K562 (cell line): Measurements from ENCODE around the gene UNC13A.

Experiments used
- CBX8 ChIP-seq: fragments of 200-600 bp; sonication (generic); IDR thresholded peaks from 2 replicates; pipeline ENCODE4 v1.6.1; 2012; ENCODE audit warnings: borderline replicate concordance, mixed run types, low read depth, mild to moderate bottlenecking, moderate library complexity, mixed read lengths, low read length, control low read depth, inconsistent platforms; ENCODE audit not compliant: poor library complexity, severe bottlenecking; ENCODE audit errors: extremely low read depth
- CTCF ChIP-seq, 3 experiments: IDR thresholded peaks in 2 of 3; conservative IDR thresholded peaks in 1 of 3; 2 replicates each; pipeline ENCODE4 v1.5.1; 2011 to 2012; ENCODE audit warnings: low read length in 3 of 3, mild to moderate bottlenecking in 3 of 3, control low read depth in 2 of 3, improper control_type of control experiment in 1 of 3, inconsistent platforms in 1 of 3, low read depth in 1 of 3, mixed read lengths in 1 of 3, moderate library complexity in 1 of 3; ENCODE audit not compliant: insufficient read depth in 2 of 3
- MBD2 ChIP-seq: sonication (generic); IDR thresholded peaks from 2 replicates; pipeline ENCODE4 v1.6.1; 2016; ENCODE audit warnings: low read depth, borderline replicate concordance
- RBM17 ChIP-seq: fragments of 200-400 bp; formaldehyde crosslinking; IDR thresholded peaks from 2 replicates; pipeline ENCODE4 v1.6.1; 2017; ENCODE audit warnings: low read depth, mild to moderate bottlenecking, low read length, borderline replicate concordance
- ZNF23 ChIP-seq: fragments of 250-450 bp; sonication (Bioruptor Pico); IDR thresholded peaks from 2 replicates; pipeline ENCODE4 v1.4.0; 2020; ENCODE audit warnings: mild to moderate bottlenecking
- ZNF668 ChIP-seq: fragments of 250-450 bp; sonication (Bioruptor Pico); IDR thresholded peaks from 2 replicates; pipeline ENCODE4 v1.8.0; 2022; ENCODE audit warnings: mild to moderate bottlenecking, inconsistent platforms
- TF ChIP-seq, protein P1 (sequence below): fragments of 150-350 bp; conservative IDR thresholded peaks from 2 replicates; pipeline ENCODE4 v1.6.1; 2014; ENCODE audit warnings: low read length

DNA sequence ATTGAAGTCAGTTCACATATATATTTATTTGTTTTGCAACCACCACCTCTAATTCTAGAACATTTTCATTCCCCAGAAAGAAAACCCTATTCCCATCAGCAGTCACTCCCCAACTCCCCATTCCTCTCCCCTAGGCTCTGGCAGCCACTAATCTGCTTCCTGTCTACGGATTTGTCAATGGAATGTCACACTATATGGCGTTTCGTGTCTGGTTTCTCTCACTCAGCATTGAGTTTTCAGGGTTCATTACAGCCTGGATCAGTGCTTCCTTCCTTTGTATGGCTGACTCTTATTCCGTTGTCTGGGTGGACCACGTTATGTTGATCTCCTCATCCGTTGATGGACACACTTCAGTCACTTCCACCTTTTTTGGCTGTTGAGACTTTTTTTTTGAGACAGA, 123.4 kb downstream of the UNC13A start:
- TF ChIP-seq MBD2 (no peak), ZNF23 (CRISPR knock-in tag) (no peak), CBX8 (no peak), RBM17 (no peak), CTCF (IDR thresholded peaks at IDR 0.05 in 2 of 3, conservative IDR thresholded peaks at IDR 0.05 in 1 of 3; ENCODE audit: insufficient read depth in 2 of 3, low read depth in 1 of 3, low read length in 3 of 3) (no peak), ZNF668 (CRISPR knock-in tag) (no peak)
- TF ChIP-seq, protein P1, sequence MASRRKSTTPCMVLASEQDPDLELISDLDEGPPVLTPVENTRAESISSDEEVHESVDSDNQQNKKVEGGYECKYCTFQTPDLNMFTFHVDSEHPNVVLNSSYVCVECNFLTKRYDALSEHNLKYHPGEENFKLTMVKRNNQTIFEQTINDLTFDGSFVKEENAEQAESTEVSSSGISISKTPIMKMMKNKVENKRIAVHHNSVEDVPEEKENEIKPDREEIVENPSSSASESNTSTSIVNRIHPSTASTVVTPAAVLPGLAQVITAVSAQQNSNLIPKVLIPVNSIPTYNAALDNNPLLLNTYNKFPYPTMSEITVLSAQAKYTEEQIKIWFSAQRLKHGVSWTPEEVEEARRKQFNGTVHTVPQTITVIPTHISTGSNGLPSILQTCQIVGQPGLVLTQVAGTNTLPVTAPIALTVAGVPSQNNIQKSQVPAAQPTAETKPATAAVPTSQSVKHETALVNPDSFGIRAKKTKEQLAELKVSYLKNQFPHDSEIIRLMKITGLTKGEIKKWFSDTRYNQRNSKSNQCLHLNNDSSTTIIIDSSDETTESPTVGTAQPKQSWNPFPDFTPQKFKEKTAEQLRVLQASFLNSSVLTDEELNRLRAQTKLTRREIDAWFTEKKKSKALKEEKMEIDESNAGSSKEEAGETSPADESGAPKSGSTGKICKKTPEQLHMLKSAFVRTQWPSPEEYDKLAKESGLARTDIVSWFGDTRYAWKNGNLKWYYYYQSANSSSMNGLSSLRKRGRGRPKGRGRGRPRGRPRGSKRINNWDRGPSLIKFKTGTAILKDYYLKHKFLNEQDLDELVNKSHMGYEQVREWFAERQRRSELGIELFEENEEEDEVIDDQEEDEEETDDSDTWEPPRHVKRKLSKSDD: no peak
